HG03045 (cell line): ENCODE measurements around the gene ZFR2.
"Not testable (repeated sequence)": the region's sequence is repeated elsewhere in the genome, so short reads cannot be mapped to it uniquely, and the experiment has no call there.

Experiments
- ATAC-seq: cut with Tn5 transposase; IDR thresholded peaks from one replicate; pipeline ENCODE4 v1.9.1; 2021; ENCODE audit warnings: mild to moderate bottlenecking, moderate library complexity; ENCODE audit not compliant: unreplicated experiment

ZFR2 gene

GRCh38 chr19:3817761-3818160, 51.1 kb downstream of the ZFR2 start:
- no peak for ATAC-seq

DNA sequence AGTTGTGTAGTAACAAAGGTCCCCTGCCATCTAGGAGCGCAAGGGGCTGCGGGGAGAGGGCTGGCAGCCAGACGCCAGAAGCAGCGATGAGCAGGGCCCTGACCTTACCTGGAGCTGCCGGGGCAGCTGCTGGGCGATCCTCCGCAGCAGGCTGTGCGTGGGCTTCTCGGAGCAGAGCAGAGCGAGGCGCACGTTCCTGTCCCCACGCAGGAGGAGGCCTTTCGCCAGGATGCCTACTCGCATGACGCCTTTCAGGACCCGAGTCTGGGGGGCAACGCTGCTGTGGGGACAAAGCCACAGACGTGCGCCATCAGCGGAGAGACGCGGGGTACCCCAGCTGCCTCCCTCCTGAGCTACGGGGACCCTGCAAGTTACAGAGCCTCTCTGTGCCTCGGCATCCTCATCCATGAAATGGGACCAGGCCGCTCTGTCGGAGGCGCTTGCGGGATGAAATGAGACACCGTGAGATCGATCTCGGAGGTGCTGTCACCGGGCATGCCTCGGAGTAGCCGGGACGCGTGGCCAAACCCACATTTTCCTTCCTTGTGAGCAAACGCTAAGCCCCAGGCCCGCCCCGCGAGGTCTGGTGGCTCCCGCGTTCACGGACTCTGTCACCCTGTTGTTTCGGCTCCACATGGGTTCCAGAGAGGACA, 52.1 kb downstream of the ZFR2 start:
- no peak for ATAC-seq

DNA sequence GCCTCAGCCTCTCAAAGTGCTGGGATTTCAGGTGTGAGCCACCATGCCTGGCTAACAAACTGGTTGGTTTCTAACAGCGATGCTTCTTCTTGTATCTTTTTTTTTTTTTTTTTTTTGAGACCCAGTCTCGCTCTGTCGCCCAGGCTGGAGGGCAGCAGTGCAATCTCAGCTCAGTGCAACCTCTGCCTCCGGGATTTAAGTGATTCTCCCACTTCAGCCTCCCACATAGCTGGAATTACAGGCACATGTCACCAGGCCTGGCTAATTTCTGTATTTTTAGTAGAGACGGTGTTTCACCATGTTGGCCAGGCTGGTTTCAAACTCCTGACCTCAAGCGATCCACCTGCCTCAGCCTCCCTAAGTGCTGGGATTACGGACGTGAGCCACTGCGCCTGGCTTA, 52.7 kb downstream of the ZFR2 start:
- not testable (repeated sequence) for ATAC-seq

DNA sequence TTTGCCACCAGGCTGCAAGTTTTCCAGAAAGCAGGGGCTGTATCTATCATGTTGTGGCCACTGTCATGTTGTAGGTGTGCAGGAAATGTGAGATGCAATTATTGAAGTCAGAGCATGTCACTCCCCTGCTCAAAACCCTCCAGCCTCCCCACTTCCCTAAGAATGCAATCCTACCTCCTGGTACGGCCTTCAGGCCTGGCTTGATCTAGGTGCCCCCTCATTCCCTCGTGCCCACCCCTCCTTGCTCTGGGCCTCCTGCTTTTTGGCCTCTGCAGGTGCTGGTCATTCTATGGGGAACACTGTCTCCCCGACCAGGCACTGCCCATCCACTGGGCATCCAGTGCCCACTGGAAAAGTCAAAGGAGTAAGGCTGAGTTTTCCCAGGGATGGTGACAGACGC, 54.2 kb downstream of the ZFR2 start:
- no peak for ATAC-seq

DNA sequence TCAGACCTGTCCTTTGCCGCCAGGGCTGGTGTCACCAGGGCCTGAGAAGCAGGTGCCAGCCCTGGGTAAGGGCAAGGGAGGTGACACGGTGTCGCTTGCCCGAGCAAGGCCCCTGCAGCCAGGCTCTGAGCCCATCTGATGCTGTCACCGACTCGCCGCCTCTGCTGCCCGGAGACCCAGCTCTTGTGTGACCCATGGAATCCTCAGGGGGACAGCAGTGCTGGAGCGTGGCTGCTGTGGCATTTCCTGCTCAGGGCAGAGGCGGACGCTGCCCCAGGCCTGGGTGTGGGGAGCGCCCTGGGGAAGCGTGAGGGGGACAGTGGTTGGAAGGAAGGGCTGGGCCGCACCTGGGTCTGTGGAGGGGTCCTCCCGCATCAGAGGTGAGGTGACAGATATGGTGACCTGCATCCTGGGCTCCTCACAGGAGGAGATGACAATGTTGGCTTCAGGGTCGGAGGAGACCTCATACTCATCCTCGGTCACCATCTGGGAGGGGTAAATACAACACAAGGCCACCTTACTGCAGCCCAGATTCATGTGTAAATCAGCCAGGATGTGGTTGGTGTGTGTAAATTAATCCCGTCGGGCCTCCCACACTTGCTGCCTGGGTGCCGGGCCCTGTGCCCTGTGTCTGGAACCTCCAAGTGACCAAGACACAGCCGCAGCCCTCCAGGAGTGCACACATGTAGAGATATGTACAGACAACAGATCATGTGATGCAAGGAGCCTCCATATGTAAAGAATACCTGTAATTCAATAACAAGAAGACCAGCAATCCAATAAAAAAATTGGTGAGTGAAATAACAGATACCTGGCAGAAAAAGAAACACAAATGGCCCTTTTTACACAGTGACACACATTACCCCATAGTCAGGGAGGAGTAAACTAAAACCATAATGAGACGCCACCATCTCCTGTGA, 55.1 kb downstream of the ZFR2 start:
- ATAC-seq, result no peak

DNA sequence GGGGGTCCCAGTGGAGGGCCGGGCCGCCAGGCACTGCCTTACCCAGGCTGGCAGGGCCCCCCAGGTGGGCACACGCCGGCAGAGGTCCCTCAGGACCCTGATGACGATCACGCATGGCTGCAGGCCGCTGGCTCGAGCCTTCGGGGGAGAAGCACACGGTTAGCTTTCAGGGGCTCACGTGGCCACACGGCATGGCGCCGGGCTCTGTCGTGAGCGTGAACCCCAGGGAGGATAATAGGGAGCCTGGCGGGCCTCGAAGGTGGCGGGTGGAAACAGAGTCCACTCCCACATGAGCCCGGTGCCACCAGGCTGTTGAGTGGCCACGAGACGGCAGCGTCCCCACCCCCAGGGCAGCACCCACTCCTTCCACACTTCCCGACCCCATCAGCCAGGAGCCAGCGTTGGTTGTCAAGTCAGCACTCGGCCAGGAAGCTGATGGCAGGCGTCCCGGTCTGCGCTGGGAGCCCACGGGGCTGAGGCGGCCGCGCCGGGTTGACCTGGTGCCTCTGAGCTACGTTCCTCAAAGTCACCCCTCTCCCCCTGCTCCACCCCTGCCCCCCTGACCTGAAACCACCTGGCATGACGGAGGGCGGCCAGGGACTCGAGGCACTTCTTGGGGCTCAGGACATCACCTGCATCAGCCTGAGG, 58.0 kb downstream of the ZFR2 start:
- no peak for ATAC-seq

GRCh38 chr19:3809881-3810707, 58.7 kb downstream of the ZFR2 start:
- ATAC-seq, result no peak

- ATAC-seq, result no peak
Measured at GRCh38 chr19:3808420-3809143, 60.3 kb downstream of the ZFR2 start.

- ATAC-seq, result no peak
Measured at GRCh38 chr19:3807574-3808354, 61.1 kb downstream of the ZFR2 start.

DNA sequence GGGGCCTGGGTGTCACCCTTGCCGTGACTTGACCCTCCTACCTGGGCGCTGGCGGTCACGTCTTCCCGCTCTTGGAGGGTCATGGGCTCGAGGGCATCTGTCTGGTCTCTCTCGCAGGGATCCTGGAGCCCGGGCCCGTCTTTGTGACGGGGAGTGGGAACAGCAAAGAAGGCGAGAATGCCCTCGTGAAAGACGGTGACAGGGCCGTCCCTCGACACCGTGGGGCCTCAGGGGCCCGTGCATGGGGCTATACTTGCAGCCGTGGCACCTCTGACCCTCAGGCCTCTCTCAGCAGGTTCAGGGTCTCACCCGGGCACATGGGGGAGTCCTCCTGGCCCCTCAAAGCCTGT, 61.7 kb downstream of the ZFR2 start:
- ATAC-seq, result no peak

- ATAC-seq, result no peak
Measured at GRCh38 chr19:3805859-3806258, 63.0 kb downstream of the ZFR2 start.

DNA sequence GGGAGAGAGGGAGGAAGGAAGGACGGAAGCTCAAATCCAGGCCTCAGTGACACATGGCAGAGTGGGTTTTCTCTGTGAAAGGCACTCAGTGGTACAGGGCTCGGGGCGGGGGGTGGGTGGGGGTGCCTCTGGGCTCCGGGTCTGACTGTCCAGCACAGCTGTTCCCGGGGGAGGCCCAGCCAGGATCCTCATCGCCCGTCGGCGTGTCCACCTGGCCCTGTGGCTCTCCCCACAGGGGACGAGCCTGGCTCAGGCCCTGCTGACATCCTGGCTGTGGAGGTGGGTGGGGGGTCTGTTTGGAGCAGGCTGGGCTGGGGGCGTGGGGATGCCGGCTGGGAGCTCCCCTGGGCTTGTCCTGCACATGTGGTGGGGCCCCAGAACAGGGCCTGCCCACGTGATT, 64.4 kb downstream of the ZFR2 start:
- ATAC-seq, result no peak

- ATAC-seq, result no peak
Measured at GRCh38 chr19:3803986-3804385, 64.9 kb downstream of the ZFR2 start.

GRCh38 chr19:3803114-3803888, 65.5 kb downstream of the ZFR2 start:
- no peak for ATAC-seq

DNA sequence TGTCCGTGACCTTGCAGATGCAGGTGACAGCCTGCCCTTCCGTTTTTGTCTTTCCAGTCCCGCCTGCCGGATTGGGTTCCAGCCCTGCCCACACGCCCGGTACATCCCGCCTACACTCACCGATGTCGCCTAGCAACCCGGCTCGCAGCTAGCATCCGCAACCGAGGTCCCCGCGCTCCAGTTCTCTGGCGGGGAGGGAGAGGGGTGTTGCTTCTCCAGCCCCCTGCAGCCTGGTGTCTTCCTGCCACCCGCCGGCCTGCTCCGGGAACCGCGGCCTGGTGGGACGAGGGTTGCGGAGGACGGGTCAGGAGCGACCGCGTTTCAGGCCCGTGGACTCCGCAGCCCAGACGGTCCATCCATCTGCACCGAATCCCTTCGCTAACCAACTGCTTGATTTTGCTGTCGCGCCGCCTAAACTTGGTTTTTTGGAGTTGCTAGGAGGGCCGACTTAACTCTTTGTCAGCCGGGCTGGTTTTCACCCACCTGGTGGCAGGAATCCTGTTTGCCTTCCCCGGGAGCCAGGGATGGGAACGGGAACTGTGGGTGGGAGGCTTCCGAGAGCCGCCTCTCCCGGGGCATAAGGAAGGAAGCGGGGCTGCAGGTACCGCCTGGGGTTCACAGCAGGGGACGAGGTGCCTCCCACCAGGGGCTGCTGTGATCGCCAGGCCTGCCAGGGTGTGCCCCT, 67.3 kb downstream of the ZFR2 start:
- no peak for ATAC-seq

- no peak for ATAC-seq
Measured at GRCh38 chr19:3800996-3801395, 67.8 kb downstream of the ZFR2 start.

- ATAC-seq, result no peak
Measured at GRCh38 chr19:3798137-3798536, 70.7 kb downstream of the ZFR2 start.

- ATAC-seq, result no peak
Measured at GRCh38 chr19:3796358-3796757, 72.5 kb downstream of the ZFR2 start.
